Hematopoietic multipotent progenitor cell treated with erythropoietin and hydrocortisone succinate and interleukin-3 and kit ligand, for 8 days (in vitro differentiated cells): ENCODE data around the gene EXOSC5.
"Not testable (repeated sequence)": the region's sequence is repeated elsewhere in the genome, so short reads cannot be mapped to it uniquely, and the experiment has no call there.

ENCODE experiments used
- DNase-seq: peaks from one replicate; pipeline ENCODE4 v3.0.0-alpha.2; 2015

Gene EXOSC5

DNA sequence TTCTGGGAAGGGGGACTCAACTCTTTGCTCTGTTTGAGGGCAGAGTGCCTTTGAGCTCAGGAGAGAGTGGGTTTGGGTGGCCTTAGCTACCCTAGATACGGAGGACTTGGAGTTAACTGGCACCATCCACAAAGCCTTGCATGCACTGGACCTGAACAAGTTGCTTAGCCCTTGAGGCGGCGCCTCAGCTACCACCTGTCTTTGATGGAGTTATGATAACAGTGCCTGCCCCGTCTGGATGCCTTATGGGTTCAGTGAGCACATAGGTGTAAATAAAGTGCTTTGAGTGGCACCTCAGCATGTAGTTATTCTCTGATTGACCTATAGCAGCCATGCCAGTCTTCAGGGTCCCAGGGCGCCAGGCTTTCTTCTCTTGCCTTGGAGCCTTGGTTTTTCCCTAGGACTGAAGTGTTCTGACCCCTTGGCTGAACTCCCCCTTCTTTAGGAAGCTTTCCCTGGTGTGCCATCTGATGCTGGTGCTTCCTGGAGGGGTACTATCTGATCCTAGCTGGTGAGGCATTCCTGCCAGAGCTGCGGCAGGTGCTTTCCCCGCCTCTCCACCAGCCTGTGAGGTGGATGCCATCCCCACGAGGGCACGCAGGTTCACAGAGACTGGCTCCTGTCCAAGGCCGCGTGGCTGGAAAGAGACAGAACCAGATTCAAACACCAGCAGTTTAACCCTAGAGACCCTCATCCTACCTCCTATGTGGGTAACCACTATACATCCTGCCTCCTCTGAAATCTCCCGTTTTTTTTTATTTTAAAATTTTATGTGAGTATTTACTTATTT, 6.2 kb upstream of the EXOSC5 start:
- DNase-seq = no peak

DNA sequence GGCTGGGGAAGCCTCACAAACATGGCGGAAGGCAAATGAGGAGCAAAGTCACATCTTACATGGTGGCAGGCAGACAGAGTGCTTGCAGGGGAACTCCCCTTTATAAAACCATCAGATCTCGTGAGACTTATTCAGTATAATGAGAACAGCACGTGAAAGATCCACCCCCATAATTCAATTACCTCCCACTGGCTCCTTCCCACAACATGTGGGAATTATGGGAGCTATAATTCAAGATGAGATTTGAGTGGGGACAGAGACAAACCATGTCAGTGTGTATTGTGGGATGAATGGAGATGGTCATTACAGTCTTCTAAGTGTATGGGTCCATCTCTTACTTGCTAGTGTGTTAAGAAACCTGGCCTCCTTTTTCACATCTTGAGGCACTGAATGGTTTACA, 4.9 kb upstream of the EXOSC5 start:
- no peak for DNase-seq

DNA sequence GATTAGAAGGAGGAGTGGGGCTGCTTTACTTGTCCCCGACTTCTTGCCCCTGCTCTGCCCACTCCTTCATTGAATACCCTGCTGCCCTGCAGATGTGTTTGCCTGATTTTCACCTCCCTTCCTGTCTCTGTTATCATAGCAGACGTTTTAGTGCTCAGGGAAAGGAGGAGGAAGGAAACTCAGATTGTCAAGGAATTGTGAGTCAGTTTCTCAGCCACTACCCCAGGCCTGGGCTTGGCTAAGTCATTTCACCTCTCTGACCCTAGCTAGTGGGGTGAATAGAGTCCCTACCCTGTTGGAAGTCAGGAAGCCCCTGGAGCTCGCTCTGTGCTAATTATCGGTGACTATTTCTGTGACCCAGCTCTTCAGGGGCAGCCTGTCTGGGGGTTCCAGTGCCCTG, 4.3 kb upstream of the EXOSC5 start:
- DNase-seq = no peak

DNA sequence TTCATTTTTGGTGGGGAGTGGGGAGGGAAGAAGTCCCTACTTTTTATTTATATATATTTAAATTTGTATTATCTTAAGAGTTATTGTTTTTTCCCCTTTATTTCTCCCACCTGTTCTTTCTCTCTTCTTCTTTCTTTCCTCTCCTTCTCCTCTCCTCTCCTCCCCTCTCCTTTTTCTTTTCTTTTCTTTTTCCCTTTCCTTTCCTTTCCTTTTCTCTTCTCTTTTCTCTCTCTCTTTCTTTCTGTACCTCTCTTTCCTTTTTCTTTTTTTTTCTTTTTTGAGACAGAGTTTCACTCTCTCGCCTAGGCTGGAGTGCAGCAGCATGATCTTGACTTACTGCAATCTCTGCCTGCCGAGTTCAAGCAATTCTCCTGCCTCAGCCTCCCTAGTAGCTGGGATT, 2.4 kb upstream of the EXOSC5 start:
- no peak for DNase-seq

DNA sequence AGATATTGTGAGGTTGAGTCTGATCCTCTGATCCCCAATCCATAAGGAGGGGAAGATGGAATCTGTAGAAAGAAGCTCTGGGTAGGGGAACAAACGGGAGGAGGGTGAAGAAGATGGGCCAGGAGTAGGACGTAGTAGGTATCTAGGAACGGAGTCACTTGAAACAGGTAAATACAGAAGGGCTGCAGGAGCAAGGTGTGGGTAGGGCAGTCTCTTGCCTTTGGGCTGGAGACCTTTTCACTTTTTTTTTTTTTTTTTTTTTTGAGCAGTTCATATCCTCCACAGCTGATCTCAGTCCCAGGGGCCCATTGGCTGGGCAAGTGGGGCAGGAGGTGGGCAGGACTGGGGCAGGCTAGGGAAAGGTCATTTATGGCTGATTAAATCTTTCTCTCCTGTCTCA, 1.9 kb upstream of the EXOSC5 start:
- no peak for DNase-seq

DNA sequence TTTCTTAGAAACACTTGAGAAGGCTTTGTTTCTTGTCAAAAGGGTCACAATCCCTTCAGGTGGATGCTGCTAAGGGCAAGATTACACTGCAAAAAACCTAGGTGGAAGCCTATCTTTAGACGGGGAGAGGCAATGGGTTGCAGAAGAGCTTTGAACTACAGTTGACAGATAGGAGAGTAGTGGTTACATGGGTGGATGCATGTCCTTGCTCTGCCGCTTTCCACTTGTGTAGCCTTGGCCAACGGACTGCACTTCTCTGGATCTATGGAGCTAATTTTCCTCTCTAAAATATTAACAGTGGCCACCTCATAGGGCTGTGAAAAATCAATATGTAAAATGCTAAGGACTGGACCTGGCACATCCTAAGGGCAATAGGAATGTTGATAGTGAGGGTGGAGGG, 1.4 kb upstream of the EXOSC5 start:
- peak; percentile 28 for DNase-seq

DNA sequence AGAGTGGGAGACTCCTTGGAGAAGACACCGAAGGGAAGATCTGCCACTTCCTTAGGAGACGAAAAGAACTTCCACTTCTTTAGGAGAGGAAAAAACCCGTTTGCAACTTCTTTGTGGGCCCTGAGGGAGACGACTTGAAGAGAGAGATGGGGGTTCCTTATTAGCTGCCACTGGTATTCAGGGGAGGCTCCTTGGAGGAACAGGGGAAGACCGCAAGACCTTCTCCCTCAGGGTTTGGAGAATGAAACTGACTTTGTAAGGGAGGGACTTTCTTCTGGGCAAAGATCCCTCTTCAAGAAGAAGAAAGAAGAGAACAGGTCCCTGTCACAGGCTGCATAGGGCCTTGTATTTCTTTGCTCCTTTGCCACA, 875 bp upstream of the EXOSC5 start:
- DNase-seq = no peak

DNA sequence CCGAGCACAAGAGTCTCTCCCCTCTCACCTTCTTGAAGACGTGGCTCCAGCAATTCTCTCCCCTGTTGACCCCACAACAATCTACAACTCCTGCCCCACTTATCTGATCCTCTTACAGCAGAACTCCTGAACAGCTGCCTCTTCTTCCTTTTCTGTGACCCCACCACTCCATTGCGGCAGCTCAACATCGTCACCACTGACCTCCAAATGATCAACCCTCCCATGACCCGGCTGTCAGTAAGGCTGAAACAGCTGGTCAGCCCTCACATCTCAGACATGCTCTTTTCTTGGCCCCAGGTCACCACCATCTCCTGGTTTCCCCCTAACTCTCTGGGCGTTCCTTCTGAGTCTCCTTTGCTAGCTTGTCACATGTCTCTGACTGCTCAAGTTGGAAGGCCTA, 1.8 kb downstream of the EXOSC5 start:
- no peak for DNase-seq

DNA sequence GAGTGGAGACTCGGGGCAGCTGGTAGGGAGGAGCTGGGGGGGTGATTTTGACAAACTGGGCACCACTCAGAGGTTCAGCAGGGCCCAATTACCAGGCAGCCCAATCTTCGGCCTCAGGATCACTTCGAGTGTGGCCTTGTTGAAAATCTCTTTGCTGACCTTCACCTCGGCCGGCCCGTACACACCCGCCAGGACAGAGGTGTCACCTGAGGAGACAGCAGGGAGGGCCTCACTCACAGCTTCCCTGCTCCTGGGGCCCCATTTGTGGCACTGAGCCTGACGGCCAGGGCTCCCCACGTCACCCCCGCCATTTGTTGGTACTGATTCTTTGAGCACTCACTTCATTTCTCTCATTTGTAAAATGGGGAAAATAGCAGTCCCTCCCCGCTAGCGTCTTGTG, 4.4 kb downstream of the EXOSC5 start:
- DNase-seq = no peak

DNA sequence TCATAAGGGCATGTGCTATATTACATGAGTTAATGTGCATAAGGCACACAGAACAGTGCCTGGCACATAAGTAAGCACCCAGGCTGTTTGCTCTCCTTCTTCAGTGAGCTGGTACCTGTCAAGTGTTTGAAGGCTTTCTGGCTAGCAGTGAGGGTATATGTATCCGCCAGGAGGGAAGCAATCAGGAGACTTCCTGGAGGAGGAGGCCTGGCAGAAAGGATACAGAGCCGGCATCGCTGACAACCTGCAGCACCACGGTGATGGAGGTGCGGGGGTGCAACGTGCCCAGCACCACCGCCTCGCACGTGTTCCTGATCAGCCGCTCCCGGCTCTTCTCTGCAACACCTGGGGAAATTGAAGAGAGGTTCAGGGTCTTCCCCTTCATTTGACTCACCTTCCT, 5.5 kb downstream of the EXOSC5 start:
- no peak for DNase-seq

DNA sequence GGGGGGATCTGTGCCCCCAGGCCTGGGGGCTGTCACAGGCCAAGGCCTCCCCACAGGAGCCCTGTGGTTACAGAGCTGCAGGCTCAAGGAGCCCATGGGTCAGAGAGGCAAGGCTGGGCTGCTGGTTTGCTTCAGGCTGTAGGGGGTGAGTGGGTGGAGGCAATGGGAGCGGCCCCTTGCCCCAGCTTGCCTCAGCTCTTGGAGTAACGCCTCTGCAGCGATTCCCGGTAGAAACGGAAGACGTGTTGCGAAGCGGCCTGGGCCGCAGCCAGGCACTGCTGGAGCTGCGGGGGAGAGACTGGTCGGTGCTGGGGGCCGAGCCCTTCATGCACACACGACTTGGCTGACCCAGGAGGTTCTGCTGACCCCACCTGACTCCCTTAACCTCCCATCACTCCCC, 10.7 kb downstream of the EXOSC5 start:
- DNase-seq = no peak

DNA sequence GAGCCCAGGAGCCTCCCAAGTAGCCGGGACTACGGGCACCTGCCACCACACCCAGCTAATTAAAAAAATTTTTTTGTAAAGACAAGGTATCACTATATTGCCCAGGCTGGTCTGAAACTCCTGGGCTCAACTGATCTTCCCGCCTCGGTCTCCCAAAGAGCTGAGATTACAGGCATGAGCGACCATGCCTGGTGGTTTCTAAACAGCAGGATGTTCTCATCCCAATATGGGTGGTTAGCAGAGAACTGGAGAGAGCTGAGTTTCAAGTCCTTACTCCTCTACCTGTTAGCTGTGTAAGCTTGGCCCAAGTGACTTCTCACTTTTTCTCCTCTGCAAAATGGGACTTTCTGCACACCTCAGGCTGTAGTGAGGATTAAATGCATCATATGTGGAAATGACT, 12.8 kb downstream of the EXOSC5 start:
- DNase-seq = no peak

DNA sequence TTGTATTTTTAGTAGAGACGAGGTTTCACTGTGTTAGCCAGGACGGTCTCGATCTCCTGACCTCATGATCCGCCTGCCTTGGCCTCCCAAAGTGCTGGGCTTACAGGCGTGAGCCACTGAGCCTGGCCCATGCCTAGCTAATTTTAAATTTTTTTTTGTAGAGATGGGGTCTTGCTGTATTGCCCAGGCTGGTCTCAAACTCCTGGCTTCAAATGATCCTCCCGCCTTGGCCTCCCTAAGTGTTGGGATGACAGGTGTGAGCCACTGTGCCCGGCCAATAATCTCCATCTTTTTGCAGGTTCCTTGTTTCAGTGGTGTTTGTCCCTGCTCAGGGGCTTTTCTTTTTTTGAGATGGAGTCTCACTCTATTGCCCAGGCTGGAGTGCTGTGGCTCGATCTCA, 15.6 kb downstream of the EXOSC5 start:
- DNase-seq = not testable (repeated sequence)

DNA sequence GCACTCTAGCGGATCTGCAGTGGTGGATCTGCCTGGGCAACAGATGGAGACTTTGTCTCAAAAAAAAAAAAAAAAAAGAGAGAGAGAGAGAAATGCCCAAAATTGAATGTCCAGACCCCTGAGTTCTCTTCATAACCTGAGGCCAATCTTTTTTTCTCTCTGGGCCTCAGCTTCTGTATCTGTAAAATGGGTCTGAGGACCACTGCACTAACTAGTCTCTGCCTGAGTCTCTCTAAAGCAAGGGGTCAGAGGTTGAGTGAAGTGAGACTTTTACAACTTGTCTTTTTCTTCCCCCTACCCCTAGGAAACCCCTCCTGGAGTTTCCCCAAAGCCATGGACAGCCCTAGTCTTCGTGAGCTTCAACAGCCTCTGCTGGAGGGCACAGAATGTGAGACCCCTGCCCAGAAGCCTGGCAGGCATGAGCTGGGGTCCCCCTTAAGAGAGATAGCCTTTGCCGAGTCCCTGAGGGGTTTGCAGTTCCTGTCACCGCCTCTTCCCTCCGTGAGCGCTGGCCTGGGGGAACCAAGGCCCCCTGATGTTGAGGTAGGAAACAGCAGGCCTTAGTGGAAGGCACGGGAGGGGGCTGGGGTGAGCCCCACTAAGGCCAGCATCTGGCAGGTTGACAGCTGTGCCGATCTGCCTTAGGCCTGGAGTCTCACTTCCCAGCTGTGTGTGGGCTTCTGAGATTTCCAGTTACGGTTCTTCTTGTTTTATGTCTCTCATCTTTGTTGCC, 19.0 kb downstream of the EXOSC5 start:
- DNase-seq = no peak

DNA sequence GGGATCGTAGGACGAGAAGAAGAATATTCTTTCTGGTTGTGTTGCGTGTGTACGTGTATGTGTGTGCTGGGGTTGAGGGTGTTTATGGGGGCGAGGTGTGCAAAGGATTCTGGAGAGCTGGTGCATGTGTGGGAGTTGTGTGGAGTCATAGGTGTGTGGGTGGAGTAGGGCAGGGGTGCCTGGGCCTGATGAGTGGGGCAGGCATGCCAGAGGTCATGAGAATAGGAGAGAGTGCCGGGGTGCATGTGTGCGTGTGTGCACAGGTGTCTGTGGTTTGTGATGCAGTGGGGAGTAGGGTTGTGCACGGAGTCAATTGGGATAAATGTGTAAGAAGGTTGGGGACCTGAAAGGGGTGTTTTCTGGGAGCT, 20.2 kb downstream of the EXOSC5 start:
- DNase-seq = no peak

DNA sequence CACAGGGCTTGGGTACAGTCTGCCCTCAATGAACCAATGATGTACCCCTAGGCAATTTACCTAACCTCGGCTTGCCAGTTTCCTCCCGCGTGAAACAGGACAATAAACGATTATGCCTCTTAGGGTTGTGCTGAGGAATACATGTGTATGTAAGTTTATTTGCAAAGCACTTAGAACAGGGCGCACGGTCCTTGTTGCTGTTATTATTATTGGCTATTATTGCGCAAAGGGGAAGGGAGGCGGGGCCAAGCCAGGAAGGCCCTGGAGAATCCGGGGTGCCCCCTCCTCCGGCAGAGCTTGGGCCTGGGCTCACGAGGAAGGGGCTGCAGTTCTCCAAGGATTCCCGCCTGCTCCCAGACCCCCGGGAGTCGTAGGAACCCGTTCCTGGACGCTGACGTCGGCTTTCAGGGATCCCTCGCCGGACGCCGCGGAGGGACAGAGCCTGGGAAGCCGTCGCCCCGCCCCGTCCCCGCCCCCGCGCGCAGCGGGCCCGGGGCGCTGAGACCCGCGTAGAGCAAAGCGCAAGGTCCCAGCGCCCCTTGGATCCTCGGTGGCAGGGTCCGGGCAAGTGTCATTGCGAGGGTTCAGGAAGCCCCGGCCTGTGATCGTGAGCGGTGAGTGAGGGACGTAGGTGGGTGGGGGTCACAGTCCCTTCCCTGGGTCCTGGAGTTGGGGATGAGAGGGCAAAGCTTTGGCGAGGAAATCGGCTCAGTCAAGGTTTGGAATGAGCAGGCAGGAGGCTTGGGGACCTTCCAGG, 20.7 kb downstream of the EXOSC5 start, which contains the start of gene TMEM91:
TMEM91 (plus strand) TSS at position 293 of the 757 bp plus-strand sequence. CDS start 1,777 bp downstream, outside the sequence.
- no peak for DNase-seq

DNA sequence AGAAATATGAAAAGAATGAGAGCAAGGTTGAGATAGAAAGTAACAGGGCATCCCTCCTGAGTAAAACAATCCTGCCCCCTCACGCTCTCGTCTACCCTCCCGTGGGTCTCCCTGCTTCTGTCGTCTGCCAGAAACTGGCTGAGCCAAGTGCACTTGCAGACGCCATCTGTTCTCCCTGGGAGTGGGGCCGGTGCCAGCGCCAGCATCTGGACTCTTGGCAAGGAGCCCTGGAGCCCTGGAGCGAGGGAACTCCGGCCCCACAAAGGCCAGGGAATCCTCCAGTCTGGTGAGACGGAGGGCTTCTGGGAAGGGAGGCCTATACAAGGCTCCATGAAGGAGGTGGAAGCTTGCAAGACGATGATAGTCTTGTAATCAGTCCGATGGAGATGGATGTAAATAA, 23.2 kb downstream of the EXOSC5 start:
- DNase-seq = no peak

DNA sequence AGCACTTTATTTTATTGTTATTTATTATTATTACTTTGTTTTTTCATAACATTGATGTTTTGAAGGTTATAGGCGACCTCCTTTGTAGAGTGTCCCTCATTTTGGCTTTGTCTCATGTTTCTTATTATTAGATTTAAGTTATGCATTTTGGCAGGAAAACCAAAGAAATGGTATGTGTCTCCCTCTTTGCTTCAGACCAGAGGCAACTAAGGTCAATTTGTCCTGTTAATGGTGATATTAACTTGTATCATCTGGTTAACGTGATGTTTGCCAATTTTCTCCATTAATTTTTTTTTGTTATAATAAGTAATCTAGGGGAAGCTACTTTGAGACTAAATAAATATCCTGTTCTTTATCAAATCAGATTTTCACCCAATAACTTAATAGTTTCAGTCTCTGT, 24.7 kb downstream of the EXOSC5 start:
- no peak for DNase-seq

DNA sequence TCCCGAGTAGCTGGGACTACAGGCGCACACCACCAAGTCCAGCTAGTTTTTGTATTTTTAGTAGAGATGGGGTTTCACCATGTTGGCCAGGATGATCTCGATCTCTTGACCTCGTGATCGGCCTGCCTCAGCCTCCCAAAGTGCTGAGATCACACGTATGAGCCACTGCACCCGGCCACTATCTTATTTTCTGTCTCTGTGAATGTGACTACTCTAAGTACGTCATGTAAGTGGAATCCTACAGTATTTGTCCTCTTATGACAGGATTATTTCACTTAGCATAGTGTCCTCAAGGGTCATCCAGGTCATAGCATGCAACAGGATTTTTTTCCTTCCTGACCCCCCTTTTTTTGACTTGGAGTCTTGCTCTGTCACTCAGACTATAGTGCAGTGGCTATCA, 25.6 kb downstream of the EXOSC5 start:
- no peak for DNase-seq

DNA sequence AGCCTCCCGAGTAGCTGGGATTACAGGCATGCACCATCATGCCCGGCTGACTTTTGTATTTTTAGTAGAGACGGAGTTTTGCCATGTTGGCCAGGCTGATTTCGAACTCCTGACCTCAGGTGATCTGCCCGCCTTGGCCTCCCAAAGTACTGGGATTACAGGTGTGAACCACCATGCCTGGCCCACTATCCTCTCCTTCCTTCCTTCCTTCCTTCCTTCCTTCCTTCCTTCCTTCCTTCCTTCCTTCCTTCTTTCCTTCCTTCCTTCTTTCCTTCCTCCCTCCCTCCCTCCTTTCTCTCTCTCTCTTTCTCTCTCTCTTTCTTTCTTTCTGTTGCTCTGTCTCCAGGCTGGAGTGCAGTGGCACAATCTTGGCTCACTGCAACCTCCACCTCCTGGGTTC, 26.0 kb downstream of the EXOSC5 start:
- DNase-seq = not testable (repeated sequence)

DNA sequence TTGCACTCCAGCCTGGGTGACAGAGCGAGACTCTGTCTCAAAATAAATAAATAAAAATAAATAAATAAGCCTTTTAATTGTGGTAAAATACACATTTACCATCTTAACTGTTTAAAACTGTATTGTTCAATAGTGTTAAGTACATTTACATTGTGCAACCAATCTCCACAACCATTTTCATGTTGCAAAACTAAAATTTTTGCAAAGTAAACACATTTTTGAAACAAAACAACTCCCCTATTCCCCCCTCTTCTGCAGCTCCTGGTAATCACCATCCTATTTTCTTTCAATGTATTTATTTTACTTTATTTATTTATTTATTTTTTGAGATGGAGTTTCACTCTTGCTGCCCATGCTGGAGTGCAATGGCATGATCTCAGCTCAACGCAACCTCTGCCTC, 27.4 kb downstream of the EXOSC5 start:
- no peak for DNase-seq

DNA sequence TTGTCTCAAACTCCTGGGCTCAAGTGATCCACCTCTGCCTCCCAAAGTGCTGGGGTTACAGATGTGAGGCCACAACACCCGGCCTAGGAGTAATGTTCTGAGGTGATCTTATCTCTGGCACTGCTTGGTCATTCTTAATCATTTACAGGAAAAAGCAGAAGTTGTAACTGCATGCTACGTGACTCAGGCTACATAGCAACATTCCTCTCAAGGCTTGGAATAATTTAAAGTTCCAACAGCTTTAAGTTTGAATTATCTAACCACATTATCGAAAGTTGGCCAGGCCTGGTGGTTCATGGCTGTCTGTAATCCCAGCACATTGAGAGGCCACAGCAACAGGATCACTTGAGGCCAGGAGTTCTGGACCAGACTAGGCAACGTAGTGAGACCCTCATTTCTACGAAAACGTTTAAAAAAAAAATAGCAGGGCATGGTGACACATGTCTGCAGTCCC, 29.3 kb downstream of the EXOSC5 start:
- peak; percentile 80 for DNase-seq

DNA sequence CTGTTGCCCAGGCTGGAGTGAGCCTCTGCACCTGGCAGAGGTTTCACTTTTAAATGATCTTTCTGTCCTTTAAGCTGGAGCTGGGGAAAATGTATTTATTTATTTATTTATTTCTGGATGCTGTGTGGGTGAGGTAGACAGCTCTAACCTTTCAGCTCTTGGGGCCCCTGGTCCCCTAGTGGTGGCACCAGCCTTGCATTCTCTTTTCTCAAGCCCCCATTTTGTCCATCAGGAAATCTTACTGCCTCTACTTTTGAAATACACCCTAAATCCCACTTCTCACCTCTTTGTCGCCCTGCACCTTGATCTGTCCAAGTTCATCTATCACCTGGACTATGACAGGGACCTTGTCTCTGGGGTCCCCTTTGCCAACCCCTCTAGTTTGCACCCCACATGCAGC, 31.1 kb downstream of the EXOSC5 start:
- DNase-seq = peak; percentile 71
